CD4-positive, alpha-beta T cell treated with Interferon gamma for 1 hour (primary cell): Measurements from ENCODE around the gene MED16.
A peak's percentile ranks its signal among the peaks of the same experiment; 100 is the strongest.

Experiments
- DNase-seq: peaks from one replicate; pipeline ENCODE4 v3.0.0-alpha.2; 2020

The MED16 gene

GRCh38 chr19:892894-893689 lies at the start of gene MED16, which contains the start of gene RNU6-9:
TSS of gene MED16 (minus strand) at chr19:893187. CDS start at chr19:891131, 2,056 bp downstream.
TSS of gene RNU6-9 (plus strand) at chr19:893484.
- peak; percentile 91 for DNase-seq

- DNase-seq, result no peak
These were observed 49.2 kb upstream of the MED16 start for GRCh38 chr19:942133-942645.

GRCh38 chr19:941292-942132 lies 48.5 kb upstream of the MED16 start:
- DNase-seq, result no peak

- peak; percentile 76 for DNase-seq
These were observed 47.8 kb upstream of the MED16 start for GRCh38 chr19:940591-941291.

- no peak for DNase-seq
These were observed 46.9 kb upstream of the MED16 start for GRCh38 chr19:939922-940321.

GRCh38 chr19:939439-939838 lies 46.5 kb upstream of the MED16 start:
- DNase-seq, result no peak

GRCh38 chr19:938233-938923 lies 45.4 kb upstream of the MED16 start:
- no peak for DNase-seq

- DNase-seq, result peak; percentile 64
These were observed 44.3 kb upstream of the MED16 start for GRCh38 chr19:937259-937694.

GRCh38 chr19:936175-936546 lies 43.2 kb upstream of the MED16 start:
- DNase-seq, result no peak

- DNase-seq, result peak; percentile 41
These were observed 42.0 kb upstream of the MED16 start for GRCh38 chr19:934865-935479.

GRCh38 chr19:934197-934840 lies 41.3 kb upstream of the MED16 start:
- no peak for DNase-seq

GRCh38 chr19:933553-933882 lies 40.5 kb upstream of the MED16 start:
- DNase-seq, result no peak

- DNase-seq, result peak; percentile 33
These were observed 39.9 kb upstream of the MED16 start for GRCh38 chr19:932648-933552.

- DNase-seq, result no peak
These were observed 39.1 kb upstream of the MED16 start for GRCh38 chr19:931860-932647.

- no peak for DNase-seq
These were observed 36.9 kb upstream of the MED16 start for GRCh38 chr19:929891-930258.

- DNase-seq, result no peak
These were observed 36.4 kb upstream of the MED16 start for GRCh38 chr19:929203-929890.

- DNase-seq, result no peak
These were observed 35.6 kb upstream of the MED16 start for GRCh38 chr19:928471-929202.

GRCh38 chr19:927780-928401 lies 34.9 kb upstream of the MED16 start:
- no peak for DNase-seq
